Bronchial epithelial cell (primary cell): ENCODE data around the gene SH3RF2. TPM values are rescaled to one million over a fixed set of nuclear protein-coding genes. Genes with fewer than 3 reads are reported as not detected.

Experiments used
- DNase-seq: peaks from one replicate; pipeline ENCODE4 v3.0.0-alpha.2; 2010; ENCODE audit warnings: low read depth
- FAIRE-seq: peaks from 2 replicates; lab custom pipeline; 2011; peaks lifted over from hg19 to GRCh38; lab: Jason Lieb, UNC
- H3K27me3 ChIP-seq: 2 replicates; pipeline ENCODE4 v1.5.1; 2011; ENCODE audit warnings: low read length; ENCODE audit not compliant: control insufficient read depth, insufficient read depth
- H3K36me3 ChIP-seq: 2 replicates; pipeline ENCODE4 v1.5.1; 2011; ENCODE audit warnings: low read length; ENCODE audit not compliant: control insufficient read depth, insufficient read depth
- H3K4me3 ChIP-seq: 2 replicates; pipeline ENCODE4 v1.5.1; 2011; ENCODE audit warnings: mild to moderate bottlenecking, low read depth, low read length, control low read depth
- total RNA-seq: library from RNA; depleted of rRNA; stranded (reverse); fragments of >200 nt; gene quantifications from 2 replicates; pipeline ENCODE4 v1.2.1, GENCODE V29; 2014
- TF ChIP-seq, protein P1 (sequence below): IDR thresholded peaks from 2 replicates; pipeline ENCODE4 v1.5.1; 2011; ENCODE audit warnings: mild to moderate bottlenecking, moderate library complexity, low read length, control low read depth, inconsistent platforms; ENCODE audit not compliant: insufficient read depth, severe bottlenecking

SH3RF2 gene
- total RNA-seq, 1 donor from 2014 or later = 3.7 TPM

GRCh38 chr5:146050086-146050485 is 113.7 kb downstream of the SH3RF2 start:
- DNase-seq (no peak), FAIRE-seq (no peak)
- Histone ChIP-seq H3K4me3 (no peak overlapping the region), H3K27me3 (no peaks in the 10 kb centered on the region), H3K36me3 (peaks cover 20% of the 10 kb centered on the region)
- TF ChIP-seq, protein P1, sequence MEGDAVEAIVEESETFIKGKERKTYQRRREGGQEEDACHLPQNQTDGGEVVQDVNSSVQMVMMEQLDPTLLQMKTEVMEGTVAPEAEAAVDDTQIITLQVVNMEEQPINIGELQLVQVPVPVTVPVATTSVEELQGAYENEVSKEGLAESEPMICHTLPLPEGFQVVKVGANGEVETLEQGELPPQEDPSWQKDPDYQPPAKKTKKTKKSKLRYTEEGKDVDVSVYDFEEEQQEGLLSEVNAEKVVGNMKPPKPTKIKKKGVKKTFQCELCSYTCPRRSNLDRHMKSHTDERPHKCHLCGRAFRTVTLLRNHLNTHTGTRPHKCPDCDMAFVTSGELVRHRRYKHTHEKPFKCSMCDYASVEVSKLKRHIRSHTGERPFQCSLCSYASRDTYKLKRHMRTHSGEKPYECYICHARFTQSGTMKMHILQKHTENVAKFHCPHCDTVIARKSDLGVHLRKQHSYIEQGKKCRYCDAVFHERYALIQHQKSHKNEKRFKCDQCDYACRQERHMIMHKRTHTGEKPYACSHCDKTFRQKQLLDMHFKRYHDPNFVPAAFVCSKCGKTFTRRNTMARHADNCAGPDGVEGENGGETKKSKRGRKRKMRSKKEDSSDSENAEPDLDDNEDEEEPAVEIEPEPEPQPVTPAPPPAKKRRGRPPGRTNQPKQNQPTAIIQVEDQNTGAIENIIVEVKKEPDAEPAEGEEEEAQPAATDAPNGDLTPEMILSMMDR = no peak

DNA sequence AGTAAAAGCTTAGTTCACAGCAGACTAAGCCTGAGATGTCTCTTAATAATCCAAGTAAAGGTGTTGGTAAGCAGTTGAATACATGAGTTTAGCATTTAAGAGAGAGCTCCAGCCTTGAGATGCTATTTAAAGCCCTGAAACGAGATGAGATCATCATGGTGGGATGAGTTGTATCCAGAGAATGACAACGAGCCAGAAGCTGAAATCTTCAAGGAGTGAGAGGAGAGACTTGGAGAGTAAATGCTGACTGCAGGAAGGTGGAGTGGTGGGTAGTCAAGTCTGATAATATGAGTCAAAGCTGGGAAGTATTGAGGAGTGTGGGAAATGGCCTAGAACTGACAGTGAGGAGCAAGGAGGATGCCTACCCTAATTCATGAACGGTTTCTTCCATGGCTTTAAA is 115.3 kb downstream of the SH3RF2 start:
- Histone ChIP-seq H3K4me3 (no peak overlapping the region), H3K27me3 (no peaks in the 10 kb centered on the region), H3K36me3 (peaks cover 23% of the 10 kb centered on the region)
- TF ChIP-seq, protein P1 = no peak
- DNase-seq (no peak), FAIRE-seq (no peak)

GRCh38 chr5:146052780-146053179 is 116.4 kb downstream of the SH3RF2 start:
- peaks cover 22% of the 10 kb centered on the region for H3K36me3 ChIP-seq

DNA sequence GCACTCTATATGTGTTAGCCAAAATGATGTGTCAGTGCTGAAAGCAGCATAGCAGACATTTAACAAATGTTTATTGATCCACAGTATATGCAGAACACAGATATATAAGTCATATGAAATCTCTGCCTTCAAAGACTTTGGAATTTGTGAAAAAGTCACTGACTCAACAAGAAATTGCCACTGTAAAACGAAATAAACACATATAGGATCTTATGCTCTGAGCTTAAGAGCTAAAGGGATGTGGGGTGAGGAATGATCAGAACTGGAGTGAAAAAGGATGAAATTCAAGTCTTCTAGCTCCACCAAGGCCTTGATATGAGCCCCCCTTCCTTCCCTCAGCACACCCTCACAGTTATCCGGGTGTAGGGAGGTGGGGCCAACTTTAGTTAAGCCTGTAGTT is 119.1 kb downstream of the SH3RF2 start:
- no peak overlapping the region for H3K4me3 ChIP-seq
- no peak for DNase-seq
- FAIRE-seq = no peak
- H3K27me3 ChIP-seq = no peaks in the 10 kb centered on the region
- TF ChIP-seq, protein P1 = no peak
- H3K36me3 ChIP-seq = peaks cover 19% of the 10 kb centered on the region

More at GRCh38 chr5:146052780-146053179, 116.4 kb downstream of the SH3RF2 start:
- TF ChIP-seq, protein P1 = peak; percentile 28
- FAIRE-seq = no peak
- no peak overlapping the region for H3K4me3 ChIP-seq
- no peaks in the 10 kb centered on the region for H3K27me3 ChIP-seq
- no peak for DNase-seq

- Histone ChIP-seq H3K27me3 (no peaks in the 10 kb centered on the region), H3K36me3 (peaks cover 19% of the 10 kb centered on the region), H3K4me3 (no peak overlapping the region)
- TF ChIP-seq, protein P1 = no peak
- no peak for FAIRE-seq
- no peak for DNase-seq
These were observed 123.3 kb downstream of the SH3RF2 start for GRCh38 chr5:146059460-146060220.
